ENCODE results near the gene PSMD14. TPM values are rescaled to one million over a fixed set of nuclear protein-coding genes. Genes with fewer than 3 reads are reported as not detected.

The PSMD14 gene
- total RNA-seq, 1 experiment from 2014 or later: 86.1 TPM

DNA sequence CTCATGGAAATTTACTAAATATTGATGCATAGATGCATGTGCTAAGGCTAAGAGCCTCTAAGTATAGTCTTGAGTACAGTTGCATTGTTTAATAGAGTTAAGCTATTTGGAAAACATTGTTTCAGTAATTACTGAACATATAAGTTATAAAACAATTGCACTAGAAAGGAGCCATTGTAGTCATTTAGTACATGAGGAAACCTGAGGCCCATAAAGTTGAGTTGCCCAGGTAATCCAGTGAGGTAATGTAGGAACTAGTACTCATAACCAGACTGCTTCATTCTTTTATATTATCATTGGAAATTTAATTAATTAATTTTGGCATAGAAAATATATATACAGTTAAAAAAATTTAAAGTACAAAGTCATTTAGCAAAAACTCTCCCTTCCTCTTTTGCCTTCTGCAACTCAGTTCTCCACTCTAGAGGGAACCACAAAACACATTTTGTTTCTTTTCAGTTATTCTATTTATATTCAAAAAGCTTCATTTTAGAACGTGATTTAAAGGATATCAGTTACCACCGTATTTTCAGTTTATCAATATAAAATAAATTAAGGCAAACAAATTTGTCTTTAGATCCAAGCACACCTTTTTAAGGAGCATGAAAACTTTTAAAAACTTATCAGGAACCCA, 80.0 kb downstream of the PSMD14 start:
- H3K4me2 ChIP-seq (ENCODE audit: low read depth, low read length, poor library complexity, severe bottlenecking): no peak overlapping the region
- no peak overlapping the region for H3K4me3 ChIP-seq (ENCODE audit: low read length)
- H2AFZ ChIP-seq (ENCODE audit: low read length): no peak overlapping the region
- H3K27me3 ChIP-seq (ENCODE audit: low read length): no peaks in the 10 kb centered on the region
- H3K9me3 ChIP-seq (ENCODE audit: low read length): no peaks in the 10 kb centered on the region
- no peak overlapping the region; the same call in 1 of the 2 replicates for H3K27ac ChIP-seq (ENCODE audit: low read length)
- H3K9ac ChIP-seq (ENCODE audit: low read length): no peak overlapping the region
- DNase-seq: no peak
- peaks cover 27% of the 10 kb centered on the region for H3K36me3 ChIP-seq (ENCODE audit: insufficient read depth, low read length)
- H4K20me1 ChIP-seq (ENCODE audit: insufficient read depth, low read depth, low read length): no peaks in the 10 kb centered on the region
- no peaks in the 10 kb centered on the region for H3K9me2 ChIP-seq (replicated peaks; ENCODE audit: insufficient read depth, low read length)
- H3K79me2 ChIP-seq (ENCODE audit: low read length): peaks cover 62% of the 10 kb centered on the region
- peaks cover 34% of the 10 kb centered on the region for H3K4me1 ChIP-seq (ENCODE audit: low read length)

DNA sequence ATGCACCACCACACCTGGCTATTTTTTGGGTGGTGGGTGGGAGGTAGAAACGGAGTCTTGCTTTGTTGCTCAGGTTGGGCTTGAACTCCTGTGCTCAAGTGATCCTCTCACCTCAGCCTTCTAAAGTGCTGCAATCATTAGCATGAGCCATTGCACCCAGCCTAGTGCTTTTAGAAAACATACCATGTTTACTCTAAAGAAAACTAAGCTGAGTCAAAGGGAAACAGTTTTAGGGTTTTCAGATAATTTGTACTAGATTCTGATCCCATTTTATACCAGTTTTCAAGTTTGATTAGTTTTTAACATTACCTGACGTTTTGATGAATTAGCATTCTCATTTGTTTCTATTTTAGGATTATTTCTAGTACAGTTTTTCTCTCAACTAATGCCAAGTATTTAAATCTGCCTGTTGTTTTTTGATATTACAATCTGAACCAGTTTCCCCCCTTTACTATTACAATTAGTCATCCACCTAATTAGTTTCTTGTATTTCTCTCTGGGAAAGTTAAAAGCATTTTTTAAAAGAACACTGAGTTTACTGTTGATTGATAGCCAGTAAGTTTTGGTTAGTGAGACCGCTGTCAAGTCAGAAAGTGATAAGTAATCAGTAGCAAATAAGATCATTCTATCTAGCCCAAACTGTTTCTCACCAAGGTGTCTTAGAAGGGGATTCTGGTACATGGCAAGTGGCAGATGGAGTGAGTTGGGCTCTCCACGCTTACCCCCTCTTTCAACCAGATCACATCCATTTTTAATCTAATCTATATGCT, 83.7 kb downstream of the PSMD14 start:
- H3K9me2 ChIP-seq (replicated peaks; ENCODE audit: insufficient read depth, low read length): no peaks in the 10 kb centered on the region
- no peak overlapping the region for H3K27ac ChIP-seq (ENCODE audit: low read length)
- H3K27me3 ChIP-seq (ENCODE audit: low read length): no peaks in the 10 kb centered on the region
- H3K36me3 ChIP-seq (ENCODE audit: insufficient read depth, low read length): peaks cover 43% of the 10 kb centered on the region
- peaks cover under 1% of the 10 kb centered on the region for H3K4me1 ChIP-seq (ENCODE audit: low read length)
- no peak overlapping the region for H3K4me2 ChIP-seq (ENCODE audit: low read depth, low read length, poor library complexity, severe bottlenecking)
- DNase-seq: no peak
- H3K79me2 ChIP-seq (ENCODE audit: low read length): peaks cover 39% of the 10 kb centered on the region
- no peak overlapping the region for H3K4me3 ChIP-seq (ENCODE audit: low read length)
- H3K9ac ChIP-seq (ENCODE audit: low read length): no peak overlapping the region
- no peak overlapping the region for H2AFZ ChIP-seq (ENCODE audit: low read length)
- H3K9me3 ChIP-seq (ENCODE audit: low read length): no peaks in the 10 kb centered on the region
- no peaks in the 10 kb centered on the region for H4K20me1 ChIP-seq (ENCODE audit: insufficient read depth, low read depth, low read length)

DNA sequence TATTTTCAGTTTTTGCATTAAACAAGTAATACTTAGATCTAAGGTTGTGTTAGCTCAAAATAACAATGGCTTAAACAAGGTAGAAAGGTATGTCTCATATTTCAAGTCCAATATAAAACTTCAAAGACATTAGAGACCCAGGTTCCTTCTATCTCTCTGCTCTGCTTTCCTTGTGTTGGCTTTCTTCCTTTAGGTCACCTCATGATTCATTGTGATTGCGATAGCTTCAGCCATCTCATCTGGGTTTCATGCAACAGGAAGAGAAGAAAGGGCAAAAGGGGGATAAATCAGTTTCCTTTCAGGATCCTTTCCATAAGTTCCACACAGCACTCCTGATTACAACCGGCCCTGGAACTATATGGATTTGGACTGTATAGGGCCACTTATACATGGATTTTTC, 91.9 kb downstream of the PSMD14 start:
- H3K36me3 ChIP-seq (ENCODE audit: insufficient read depth, low read length): peaks cover 21% of the 10 kb centered on the region; the same call in 1 of the 2 replicates
- no peak overlapping the region for H3K9ac ChIP-seq (ENCODE audit: low read length)
- H3K9me3 ChIP-seq (ENCODE audit: low read length): no peaks in the 10 kb centered on the region

DNA sequence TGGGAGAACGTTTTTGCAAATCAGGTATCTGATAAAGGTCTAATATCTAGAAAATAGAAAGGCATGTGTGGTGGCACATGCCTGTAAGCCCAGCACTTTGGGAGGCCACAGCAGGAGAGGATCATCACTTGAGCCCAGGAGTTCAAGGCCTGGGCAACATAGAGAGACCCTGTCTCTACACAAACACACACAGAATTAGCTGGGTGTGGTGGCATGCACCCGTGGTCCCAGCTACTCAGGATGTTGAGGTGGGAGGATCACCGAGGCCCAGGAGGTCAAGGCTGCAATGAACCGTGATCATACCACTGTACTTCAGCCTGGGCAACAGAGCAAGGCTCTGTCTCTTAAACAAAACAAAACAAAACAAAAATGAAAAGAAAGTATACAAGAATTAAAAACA, 94.1 kb downstream of the PSMD14 start:
- H3K27ac ChIP-seq (ENCODE audit: low read length): no peak overlapping the region
- DNase-seq: no peak
- no peaks in the 10 kb centered on the region for H3K9me2 ChIP-seq (replicated peaks; ENCODE audit: insufficient read depth, low read length)
- H3K4me2 ChIP-seq (ENCODE audit: low read depth, low read length, poor library complexity, severe bottlenecking): no peak overlapping the region
- peaks cover 8% of the 10 kb centered on the region; the same call in 1 of the 2 replicates for H3K36me3 ChIP-seq (ENCODE audit: insufficient read depth, low read length)
- H3K9me3 ChIP-seq (ENCODE audit: low read length): no peaks in the 10 kb centered on the region
- no peak overlapping the region for H3K4me3 ChIP-seq (ENCODE audit: low read length)
- no peak overlapping the region for H2AFZ ChIP-seq (ENCODE audit: low read length)
- no peaks in the 10 kb centered on the region for H3K27me3 ChIP-seq (ENCODE audit: low read length)
- no peaks in the 10 kb centered on the region for H4K20me1 ChIP-seq (ENCODE audit: insufficient read depth, low read depth, low read length)
- H3K4me1 ChIP-seq (ENCODE audit: low read length): no peaks in the 10 kb centered on the region
- H3K79me2 ChIP-seq (ENCODE audit: low read length): no peaks in the 10 kb centered on the region
- H3K9ac ChIP-seq (ENCODE audit: low read length): no peak overlapping the region

More for the DNA sequence above, 91.9 kb downstream of the PSMD14 start:
- H2AFZ ChIP-seq (ENCODE audit: low read length): no peak overlapping the region
- no peak overlapping the region for H3K4me3 ChIP-seq (ENCODE audit: low read length)
- DNase-seq: no peak
- H3K4me1 ChIP-seq (ENCODE audit: low read length): no peaks in the 10 kb centered on the region
- no peaks in the 10 kb centered on the region for H3K9me2 ChIP-seq (replicated peaks; ENCODE audit: insufficient read depth, low read length)
- no peak overlapping the region for H3K27ac ChIP-seq (ENCODE audit: low read length)
- H3K4me2 ChIP-seq (ENCODE audit: low read depth, low read length, poor library complexity, severe bottlenecking): no peak overlapping the region
- H3K27me3 ChIP-seq (ENCODE audit: low read length): no peaks in the 10 kb centered on the region
- H4K20me1 ChIP-seq (ENCODE audit: insufficient read depth, low read depth, low read length): no peaks in the 10 kb centered on the region
- H3K79me2 ChIP-seq (ENCODE audit: low read length): 0 out of 2 replicates have a peak, but pooled peaks cover 3% of the 10 kb centered on the region

DNA sequence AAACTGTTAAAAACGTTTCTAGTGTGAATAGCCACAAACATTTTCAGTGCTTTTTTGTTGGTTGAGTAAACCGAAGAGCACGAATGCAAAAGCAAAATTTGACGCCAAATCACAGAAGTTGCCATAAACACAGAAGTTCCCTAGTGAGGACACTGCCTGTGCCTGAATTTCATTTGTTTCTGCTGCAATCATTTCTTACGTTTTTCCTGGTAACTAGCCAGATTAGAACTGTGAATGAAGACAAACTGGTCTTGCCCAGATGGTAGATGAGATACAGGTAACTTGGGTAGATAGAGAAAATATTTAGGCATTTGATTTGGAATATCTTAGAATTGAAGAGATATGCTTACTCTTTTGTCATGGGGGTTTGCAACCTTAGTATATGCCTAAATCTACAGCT, 98.1 kb downstream of the PSMD14 start:
- Histone ChIP-seq H4K20me1 (ENCODE audit: insufficient read depth, low read depth, low read length) (no peaks in the 10 kb centered on the region), H3K9me3 (ENCODE audit: low read length) (no peaks in the 10 kb centered on the region), H3K4me1 (ENCODE audit: low read length) (no peaks in the 10 kb centered on the region), H3K27ac (ENCODE audit: low read length) (no peak overlapping the region), H3K9ac (ENCODE audit: low read length) (no peak overlapping the region), H3K9me2 (replicated peaks; ENCODE audit: insufficient read depth, low read length) (no peaks in the 10 kb centered on the region), H3K79me2 (ENCODE audit: low read length) (no peaks in the 10 kb centered on the region), H3K36me3 (ENCODE audit: insufficient read depth, low read length) (peaks cover 3% of the 10 kb centered on the region; the same call in 1 of the 2 replicates), H2AFZ (ENCODE audit: low read length) (no peak overlapping the region), H3K27me3 (ENCODE audit: low read length) (no peaks in the 10 kb centered on the region), H3K4me2 (ENCODE audit: low read depth, low read length, poor library complexity, severe bottlenecking) (no peak overlapping the region), H3K4me3 (ENCODE audit: low read length) (no peak overlapping the region)
- DNase-seq: no peak

DNA sequence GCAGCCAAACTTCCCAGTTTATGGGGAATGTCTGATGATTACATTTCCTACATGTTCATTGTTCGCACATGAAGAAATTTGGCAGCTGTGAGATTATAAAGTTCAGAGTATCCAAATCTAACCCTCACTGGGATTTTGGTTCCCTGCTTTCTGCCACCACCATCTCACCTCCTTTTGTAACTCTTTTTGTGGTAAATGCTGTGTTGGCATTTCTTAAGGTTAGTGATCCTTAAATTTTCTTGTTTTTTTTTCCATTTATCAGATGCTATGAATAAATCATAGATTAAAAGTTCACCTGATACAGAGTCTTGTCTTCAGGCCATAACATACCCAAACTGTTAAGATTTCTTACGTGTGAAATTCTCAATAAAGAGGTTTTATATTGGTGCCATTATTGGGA, 99.4 kb downstream of the PSMD14 start:
- H3K27me3 ChIP-seq (ENCODE audit: low read length): no peaks in the 10 kb centered on the region
- H3K9me2 ChIP-seq (replicated peaks; ENCODE audit: insufficient read depth, low read length): no peaks in the 10 kb centered on the region
- H3K9me3 ChIP-seq (ENCODE audit: low read length): no peaks in the 10 kb centered on the region
- DNase-seq: no peak
- no peak overlapping the region for H3K4me3 ChIP-seq (ENCODE audit: low read length)
- no peaks in the 10 kb centered on the region for H3K79me2 ChIP-seq (ENCODE audit: low read length)
- H3K9ac ChIP-seq (ENCODE audit: low read length): no peak overlapping the region
- no peaks in the 10 kb centered on the region for H3K4me1 ChIP-seq (ENCODE audit: low read length)
- no peak overlapping the region for H3K27ac ChIP-seq (ENCODE audit: low read length)
- no peak overlapping the region for H2AFZ ChIP-seq (ENCODE audit: low read length)
- H4K20me1 ChIP-seq (ENCODE audit: insufficient read depth, low read depth, low read length): no peaks in the 10 kb centered on the region
- no peak overlapping the region for H3K4me2 ChIP-seq (ENCODE audit: low read depth, low read length, poor library complexity, severe bottlenecking)
- peaks cover 8% of the 10 kb centered on the region; the same call in 1 of the 2 replicates for H3K36me3 ChIP-seq (ENCODE audit: insufficient read depth, low read length)

DNA sequence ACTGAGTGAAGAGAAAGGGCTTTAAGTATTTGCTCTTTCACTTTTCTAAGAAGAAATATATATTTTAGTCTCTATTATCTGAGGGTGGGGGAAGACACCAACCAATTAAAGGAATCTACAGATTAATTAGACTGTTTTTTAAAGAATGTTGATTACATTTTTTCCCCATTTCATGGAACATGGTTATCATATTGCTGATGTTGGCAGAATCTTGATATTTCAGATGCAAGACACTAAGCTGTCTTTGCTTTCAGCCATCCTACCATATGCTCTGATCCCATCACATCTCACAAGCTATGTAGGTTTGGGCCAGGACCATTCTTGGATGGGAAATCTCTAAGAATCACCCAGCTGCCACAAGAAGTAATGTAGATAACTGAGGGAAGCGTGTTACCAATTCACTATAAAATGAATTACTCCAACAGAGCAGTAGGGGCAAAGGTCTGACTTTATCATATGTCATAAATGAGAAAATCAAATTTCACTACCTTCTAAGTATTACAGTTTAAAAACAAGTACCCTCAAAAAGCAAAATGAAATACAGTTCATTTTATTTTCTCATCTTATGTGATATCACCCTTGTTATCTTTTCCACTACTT, 101.2 kb downstream of the PSMD14 start:
- Histone ChIP-seq H3K9ac (ENCODE audit: low read length) (no peak overlapping the region), H3K36me3 (ENCODE audit: insufficient read depth, low read length) (peaks cover 8% of the 10 kb centered on the region; the same call in 1 of the 2 replicates), H3K4me1 (ENCODE audit: low read length) (no peaks in the 10 kb centered on the region; the same call in 1 of the 2 replicates), H3K4me2 (ENCODE audit: low read depth, low read length, poor library complexity, severe bottlenecking) (no peak overlapping the region), H3K27ac (ENCODE audit: low read length) (no peak overlapping the region), H2AFZ (ENCODE audit: low read length) (no peak overlapping the region), H3K79me2 (ENCODE audit: low read length) (no peaks in the 10 kb centered on the region), H3K27me3 (ENCODE audit: low read length) (no peaks in the 10 kb centered on the region), H3K9me2 (replicated peaks; ENCODE audit: insufficient read depth, low read length) (no peaks in the 10 kb centered on the region), H3K4me3 (ENCODE audit: low read length) (no peak overlapping the region), H4K20me1 (ENCODE audit: insufficient read depth, low read depth, low read length) (no peaks in the 10 kb centered on the region), H3K9me3 (ENCODE audit: low read length) (no peaks in the 10 kb centered on the region)
- DNase-seq: no peak

DNA sequence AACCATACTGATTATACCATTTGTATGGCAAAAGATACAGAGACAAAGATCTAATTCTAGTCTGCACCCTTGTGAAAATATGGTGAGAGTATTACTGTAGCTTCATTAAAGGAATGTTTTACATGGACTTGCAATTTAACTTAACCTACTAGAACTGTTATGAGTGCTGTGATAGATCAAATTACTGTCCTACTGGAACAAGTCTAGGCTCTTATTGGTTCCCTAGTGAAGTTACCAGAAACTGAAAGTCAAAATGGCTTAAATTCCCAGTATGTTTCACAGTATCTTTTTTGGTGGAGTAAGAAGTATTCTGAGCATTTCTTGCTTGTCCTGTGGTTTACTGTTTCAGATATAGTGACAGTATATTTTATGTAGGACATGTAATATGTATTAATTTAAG, 104.1 kb downstream of the PSMD14 start:
- peaks cover 11% of the 10 kb centered on the region for H3K4me1 ChIP-seq (ENCODE audit: low read length)
- peaks cover 8% of the 10 kb centered on the region; the same call in 1 of the 2 replicates for H3K36me3 ChIP-seq (ENCODE audit: insufficient read depth, low read length)
- no peak overlapping the region for H3K4me3 ChIP-seq (ENCODE audit: low read length)
- H4K20me1 ChIP-seq (ENCODE audit: insufficient read depth, low read depth, low read length): no peaks in the 10 kb centered on the region
- no peak overlapping the region for H3K4me2 ChIP-seq (ENCODE audit: low read depth, low read length, poor library complexity, severe bottlenecking)
- no peaks in the 10 kb centered on the region for H3K9me2 ChIP-seq (replicated peaks; ENCODE audit: insufficient read depth, low read length)
- H3K27ac ChIP-seq (ENCODE audit: low read length): no peak overlapping the region
- no peaks in the 10 kb centered on the region for H3K79me2 ChIP-seq (ENCODE audit: low read length)
- no peaks in the 10 kb centered on the region for H3K27me3 ChIP-seq (ENCODE audit: low read length)
- no peak overlapping the region for H2AFZ ChIP-seq (ENCODE audit: low read length)
- no peak for DNase-seq
- H3K9me3 ChIP-seq (ENCODE audit: low read length): no peaks in the 10 kb centered on the region
- H3K9ac ChIP-seq (ENCODE audit: low read length): no peak overlapping the region
